Erythroblast (primary cell): Measurements from ENCODE around the gene KRTAP24-1.

Experiments
- GATA1 ChIP-seq: IDR thresholded peaks from 2 replicates; pipeline ENCODE4 v1.6.1; 2011; ENCODE audit warnings: low read depth, mild to moderate bottlenecking, control low read depth, low read length, moderate library complexity
- POLR2A ChIP-seq: IDR thresholded peaks from 2 replicates; pipeline ENCODE4 v1.6.1; 2011; ENCODE audit warnings: mild to moderate bottlenecking, low read length

GRCh38 chr21:30268608-30269197 lies 14.0 kb downstream of the KRTAP24-1 start:
- TF ChIP-seq POLR2A (no peak), GATA1 (no peak)
